ENCODE results near the gene PDP2.

- TF ChIP-seq, protein P1, sequence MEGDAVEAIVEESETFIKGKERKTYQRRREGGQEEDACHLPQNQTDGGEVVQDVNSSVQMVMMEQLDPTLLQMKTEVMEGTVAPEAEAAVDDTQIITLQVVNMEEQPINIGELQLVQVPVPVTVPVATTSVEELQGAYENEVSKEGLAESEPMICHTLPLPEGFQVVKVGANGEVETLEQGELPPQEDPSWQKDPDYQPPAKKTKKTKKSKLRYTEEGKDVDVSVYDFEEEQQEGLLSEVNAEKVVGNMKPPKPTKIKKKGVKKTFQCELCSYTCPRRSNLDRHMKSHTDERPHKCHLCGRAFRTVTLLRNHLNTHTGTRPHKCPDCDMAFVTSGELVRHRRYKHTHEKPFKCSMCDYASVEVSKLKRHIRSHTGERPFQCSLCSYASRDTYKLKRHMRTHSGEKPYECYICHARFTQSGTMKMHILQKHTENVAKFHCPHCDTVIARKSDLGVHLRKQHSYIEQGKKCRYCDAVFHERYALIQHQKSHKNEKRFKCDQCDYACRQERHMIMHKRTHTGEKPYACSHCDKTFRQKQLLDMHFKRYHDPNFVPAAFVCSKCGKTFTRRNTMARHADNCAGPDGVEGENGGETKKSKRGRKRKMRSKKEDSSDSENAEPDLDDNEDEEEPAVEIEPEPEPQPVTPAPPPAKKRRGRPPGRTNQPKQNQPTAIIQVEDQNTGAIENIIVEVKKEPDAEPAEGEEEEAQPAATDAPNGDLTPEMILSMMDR (IDR thresholded peaks at IDR 0.05; ENCODE audit: low read length) = no peak
- no peak for TF ChIP-seq EZH2phosphoT487 (IDR thresholded peaks at IDR 0.05; ENCODE audit: low read length)
Observed at GRCh38 chr16:66919569-66920298, 39.4 kb downstream of the PDP2 start.

Data from MM.1S (cell line).